GM03348 (cell line): ENCODE data around the gene ARAP1.

Experiments used
- DNase-seq: peaks from one replicate; pipeline ENCODE4 v3.0.0; 2012; ENCODE audit warnings: low spot score

Gene ARAP1

DNA sequence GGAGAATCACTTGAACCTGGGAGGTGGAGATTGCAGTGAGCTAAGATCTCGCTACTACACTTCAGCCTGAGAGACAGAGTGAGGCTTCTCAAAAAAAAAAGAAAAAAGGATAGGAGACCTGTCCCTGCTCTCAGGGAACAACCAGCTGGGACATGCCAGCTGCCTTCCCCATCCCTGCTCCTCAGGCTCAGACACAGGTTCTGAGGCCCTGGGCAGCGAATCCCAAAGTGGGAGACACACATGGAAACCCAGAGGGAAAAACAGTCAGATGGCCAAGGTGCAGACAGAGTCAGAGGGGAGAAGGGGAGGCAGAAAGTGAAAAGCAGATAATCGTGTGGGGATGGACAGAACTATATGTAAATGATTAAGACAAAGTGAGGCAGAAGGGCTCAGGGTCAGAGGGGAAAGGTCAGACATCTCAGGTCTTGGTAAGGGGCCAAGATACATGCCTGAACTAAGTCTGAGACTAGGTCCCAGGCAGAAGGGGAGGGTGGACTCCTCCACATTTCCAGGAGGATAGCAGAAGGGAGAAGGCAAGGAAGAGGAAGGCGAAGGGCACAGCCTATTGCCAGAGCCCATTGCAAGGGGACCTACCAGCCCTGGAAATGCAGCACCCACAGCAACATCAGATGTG is 27.4 kb upstream of the ARAP1 start:
- no peak for DNase-seq

DNA sequence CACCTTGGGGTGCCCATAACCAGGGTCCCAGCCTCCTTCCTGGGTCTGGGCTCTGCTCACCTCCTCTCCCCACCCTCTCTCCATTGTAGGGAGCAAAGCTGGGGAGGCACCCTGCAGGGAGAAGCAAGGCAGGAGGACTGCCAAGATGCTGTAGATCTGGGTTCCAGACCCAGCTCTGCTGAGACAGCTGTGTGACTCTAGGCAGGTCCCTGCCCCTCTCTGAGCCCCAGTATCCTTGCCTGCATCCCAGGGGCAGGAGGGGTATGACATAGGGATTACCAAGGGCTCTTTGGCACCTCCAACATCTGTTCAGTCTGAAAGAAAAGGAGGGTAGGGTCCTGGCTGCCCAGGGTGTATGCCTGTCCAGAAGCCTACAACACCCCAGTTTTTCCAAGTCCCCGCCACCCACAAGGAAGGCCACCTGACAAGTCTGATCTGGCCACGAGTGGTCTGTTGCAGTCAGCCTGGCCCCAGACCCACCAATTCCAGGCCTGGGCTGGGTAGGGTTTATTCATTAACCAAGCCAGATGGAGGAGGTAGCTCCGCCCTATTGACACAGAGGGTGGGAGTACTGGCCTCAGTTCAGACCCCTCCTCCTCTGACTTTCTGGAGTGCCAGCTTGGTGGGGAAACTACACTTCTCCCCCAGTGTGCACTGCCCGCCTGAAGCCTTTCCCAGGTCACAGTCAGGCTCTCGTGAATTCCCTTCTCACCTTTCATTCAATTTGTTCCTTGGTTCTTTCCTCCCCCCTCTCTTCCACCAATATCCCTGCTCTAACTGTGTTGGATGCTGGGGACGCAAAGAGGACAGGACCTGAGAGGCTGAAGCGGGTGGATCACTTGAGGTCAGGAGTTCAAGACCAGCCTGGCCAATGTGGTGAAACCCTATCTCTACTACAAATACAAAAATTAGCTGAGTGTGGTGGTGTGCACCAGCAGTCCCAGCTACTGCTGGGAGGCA is 26.6 kb upstream of the ARAP1 start:
- no peak for DNase-seq

GRCh38 chr11:72777755-72778278 is 25.6 kb upstream of the ARAP1 start:
- no peak for DNase-seq

- no peak for DNase-seq
Measured at GRCh38 chr11:72776844-72777754, 24.9 kb upstream of the ARAP1 start.

DNA sequence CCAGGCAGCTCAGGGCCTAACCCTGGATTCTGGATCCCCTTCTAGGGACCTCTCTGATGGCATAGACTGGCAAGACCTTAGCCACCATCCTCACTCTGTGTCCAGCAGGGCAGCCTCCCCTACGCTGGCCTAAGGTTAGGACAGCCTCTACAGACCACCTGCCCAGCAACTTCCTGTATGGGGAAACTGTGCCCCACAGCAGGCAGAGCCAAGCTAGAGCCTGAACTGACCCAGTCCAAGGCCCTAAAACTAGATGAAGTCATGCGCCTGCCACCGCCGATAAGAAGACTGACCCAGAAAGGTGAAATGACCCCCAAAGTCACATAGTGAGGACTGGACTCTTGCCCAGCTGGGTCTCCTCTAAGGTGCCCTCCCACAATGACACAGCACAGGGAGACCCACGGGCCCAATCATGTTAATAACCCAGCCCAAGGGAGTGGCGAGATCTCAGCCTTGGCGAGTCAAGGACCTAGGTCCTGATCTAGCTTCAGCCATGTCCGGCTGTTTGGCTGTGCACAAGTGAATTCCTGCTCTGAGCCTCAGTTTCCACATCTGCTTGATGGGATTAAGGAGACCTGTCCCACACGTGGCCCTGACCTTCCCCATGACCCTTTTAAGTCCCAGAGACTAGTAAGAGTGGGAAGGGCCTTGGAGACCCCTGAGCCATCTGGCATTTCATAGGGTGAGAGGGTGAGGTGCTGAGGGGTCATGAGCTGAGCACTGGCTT is 24.1 kb upstream of the ARAP1 start:
- no peak for DNase-seq

DNA sequence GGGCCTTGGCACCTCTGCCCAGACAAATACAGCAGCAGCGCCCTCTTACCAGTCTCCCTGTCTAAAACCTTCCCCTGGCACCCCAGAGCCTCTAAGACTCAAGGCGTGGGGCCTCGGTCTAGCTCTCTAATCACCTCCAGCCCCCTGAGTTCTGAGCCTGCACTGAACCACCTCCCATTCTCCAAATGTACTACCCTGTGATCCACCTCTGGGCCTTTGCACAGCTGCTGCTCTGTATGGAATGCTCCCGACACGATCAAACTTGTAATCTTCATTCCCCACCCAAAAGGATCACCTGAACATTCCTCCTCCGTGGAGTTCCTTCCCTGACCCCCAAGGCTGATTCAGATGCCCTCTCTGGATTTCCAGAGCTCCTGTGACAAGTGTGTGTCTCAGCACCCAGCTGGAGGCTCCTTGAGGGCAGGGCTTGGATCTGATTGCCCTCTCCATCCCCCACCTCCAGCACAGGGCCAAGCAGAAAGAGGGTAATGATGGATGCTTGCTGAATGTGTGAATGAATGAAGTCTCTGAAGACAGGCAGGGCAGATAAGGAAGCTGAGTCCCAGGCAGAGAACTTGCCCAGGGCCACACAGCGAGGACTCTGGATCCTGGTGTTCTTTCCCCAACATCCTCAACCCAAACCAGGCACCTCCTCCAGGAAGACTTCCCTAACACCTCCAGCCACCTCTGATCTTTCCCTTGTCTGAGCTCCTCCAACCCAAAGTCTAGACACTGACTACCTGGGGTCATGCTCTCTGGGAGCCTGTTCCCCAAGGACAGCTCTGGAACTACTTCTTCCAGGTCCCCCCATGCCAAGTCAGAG is 23.3 kb upstream of the ARAP1 start:
- DNase-seq, result no peak

- DNase-seq, result no peak
Measured at GRCh38 chr11:72774499-72774898, 22.3 kb upstream of the ARAP1 start.

DNA sequence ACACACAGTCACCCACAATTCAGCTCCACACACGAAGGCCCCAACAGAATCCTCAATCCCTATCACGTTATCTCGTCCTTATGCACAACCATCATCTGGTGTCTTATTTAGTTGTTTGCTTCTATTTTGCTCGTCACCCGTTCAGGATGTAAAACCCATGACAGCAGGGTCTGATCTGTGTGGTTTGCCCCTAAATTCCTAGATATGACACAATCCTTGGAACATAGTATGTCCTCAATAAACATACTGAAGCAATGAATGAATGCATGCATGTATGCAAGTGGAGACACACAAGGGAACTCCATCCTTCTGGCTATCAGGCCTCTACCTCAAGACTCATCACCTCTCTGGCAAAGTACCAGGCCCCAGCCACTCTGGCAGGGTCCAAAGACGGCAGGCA is 21.5 kb upstream of the ARAP1 start:
- DNase-seq, result no peak

- peak; percentile 95 for DNase-seq
Measured at GRCh38 chr11:72773291-72773690, 21.1 kb upstream of the ARAP1 start.

- no peak for DNase-seq
Measured at GRCh38 chr11:72772059-72772458, 19.9 kb upstream of the ARAP1 start.

GRCh38 chr11:72771507-72771906 is 19.3 kb upstream of the ARAP1 start:
- DNase-seq, result peak; percentile 80

DNA sequence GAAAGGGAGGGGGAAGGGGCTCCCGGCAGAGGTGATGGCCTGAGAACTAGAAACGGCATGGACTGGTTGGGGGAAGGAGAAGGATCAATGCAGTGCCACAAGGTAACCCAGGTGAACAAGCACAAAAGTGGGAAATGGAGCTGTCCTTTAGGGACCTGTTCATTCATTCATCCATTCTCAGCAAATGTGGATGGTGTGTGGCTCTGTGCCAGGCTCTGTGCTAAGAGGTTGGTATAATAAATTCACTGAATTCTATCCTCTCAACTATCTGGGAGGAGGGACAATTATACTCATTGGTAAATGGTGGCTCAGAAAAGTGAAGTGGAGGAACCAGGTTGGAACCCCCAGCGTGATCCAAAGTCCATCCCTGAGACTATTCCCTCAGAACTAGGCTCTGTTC is 18.6 kb upstream of the ARAP1 start:
- no peak for DNase-seq

DNA sequence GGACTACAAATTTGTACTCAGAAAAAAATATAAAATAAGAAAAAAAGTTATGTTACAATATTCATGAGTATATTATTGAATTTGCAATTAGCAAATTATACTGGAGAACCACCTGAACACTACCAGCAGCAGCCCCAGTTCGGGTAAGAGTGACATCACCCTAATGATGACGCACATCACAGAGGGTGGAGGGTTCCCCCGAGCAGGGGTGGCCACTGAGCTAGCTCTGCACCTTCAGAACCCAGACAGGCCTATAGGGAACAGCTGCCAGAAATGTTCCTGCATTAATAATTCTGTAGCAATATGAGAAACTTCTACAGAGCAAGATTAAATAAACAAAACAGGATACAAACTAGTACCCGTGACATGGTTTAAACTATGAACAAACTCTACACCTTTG is 17.5 kb upstream of the ARAP1 start:
- DNase-seq, result no peak

GRCh38 chr11:72768581-72768980 is 16.4 kb upstream of the ARAP1 start:
- no peak for DNase-seq

GRCh38 chr11:72767203-72768062 is 15.2 kb upstream of the ARAP1 start:
- DNase-seq, result no peak

DNA sequence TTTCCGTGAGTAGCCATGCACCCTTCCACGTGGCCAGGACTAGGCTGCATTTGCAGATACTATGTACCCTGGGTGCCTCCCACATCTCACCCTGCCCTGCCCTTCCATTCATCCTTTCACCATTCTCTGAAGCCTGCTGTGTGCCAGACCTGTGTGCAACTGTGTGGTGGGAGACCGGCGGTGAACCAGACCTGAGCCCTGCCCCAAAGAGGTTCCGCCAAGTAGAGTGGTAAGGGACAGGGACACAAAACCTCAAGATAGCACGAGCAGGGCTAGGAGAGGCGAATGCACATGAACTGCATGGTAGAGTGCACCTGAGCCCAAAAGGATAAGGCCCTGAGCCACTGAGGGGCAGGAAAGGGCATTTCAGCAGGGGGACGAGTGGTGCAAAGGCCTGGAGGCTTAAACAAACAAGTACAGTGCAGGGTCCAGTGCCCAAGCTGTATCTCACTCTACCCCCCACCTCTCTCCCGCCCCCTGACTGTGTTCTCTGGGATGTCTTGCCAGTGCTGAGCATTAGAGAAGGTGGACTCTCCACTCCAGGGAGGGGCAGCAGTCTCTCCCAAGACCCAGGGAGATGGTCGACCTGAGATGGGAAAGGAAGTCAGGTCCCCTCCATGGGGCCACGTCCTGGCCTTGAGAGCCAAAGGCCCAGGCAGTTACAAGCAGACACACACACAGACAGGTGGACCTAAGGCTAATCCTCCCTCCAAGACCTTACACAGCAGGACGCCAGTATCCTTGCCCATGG is 14.1 kb upstream of the ARAP1 start:
- no peak for DNase-seq

DNA sequence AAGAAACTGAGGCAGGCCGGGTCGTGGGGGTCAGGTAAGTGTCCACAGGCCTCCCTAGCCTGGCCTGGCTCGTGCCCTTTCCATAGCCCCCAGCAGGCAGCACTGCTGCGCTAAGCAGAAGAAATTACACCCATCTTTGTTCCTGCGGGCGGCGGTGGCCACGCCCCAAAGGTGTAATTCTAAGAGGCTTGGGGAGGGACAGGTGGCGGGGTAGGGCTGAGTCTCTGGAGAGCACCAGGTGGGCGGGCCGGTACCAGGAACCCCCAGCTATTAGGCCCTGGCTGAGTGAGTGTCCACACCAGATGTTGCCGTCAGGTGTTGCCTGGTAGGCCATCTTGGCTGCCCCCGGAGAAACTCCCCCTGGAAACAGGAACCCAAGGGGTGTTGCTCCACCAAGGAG is 12.3 kb upstream of the ARAP1 start:
- DNase-seq, result no peak

GRCh38 chr11:72763823-72764222 is 11.6 kb upstream of the ARAP1 start:
- DNase-seq, result no peak
